ENCODE measurements around the gene EXD2.

DNA sequence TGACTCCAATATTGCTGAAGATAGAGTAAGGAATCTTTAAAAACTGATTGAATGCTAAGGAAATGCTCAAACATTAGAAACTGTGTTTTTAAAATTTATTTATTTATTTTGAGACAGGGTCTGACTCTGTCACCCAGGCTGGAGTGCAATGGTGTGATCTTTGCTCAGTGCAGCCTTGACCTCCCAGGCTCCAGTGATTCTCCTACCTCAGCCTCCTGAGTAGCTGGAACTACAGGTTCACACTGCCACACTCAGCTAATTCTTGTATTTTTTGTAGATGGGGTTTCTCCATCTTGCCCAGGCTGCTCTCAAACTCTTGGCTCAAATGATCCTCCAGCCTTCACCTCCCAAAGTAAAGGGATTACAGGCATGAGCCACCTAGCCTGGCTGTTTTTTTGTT, 35.1 kb upstream of the EXD2 start:
- no peak for TF ChIP-seq CTCF (IDR thresholded peaks at IDR 0.05)
- no peak for TF ChIP-seq POLR2A (IDR thresholded peaks at IDR 0.05)

Data from lower leg skin (tissue), 3 donors.